Heart left ventricle (tissue), 16 donors: ENCODE measurements around the gene RGS10. TPM values are rescaled to one million over a fixed set of nuclear protein-coding genes. Genes with fewer than 3 reads are reported as not detected.

Experiments
- ATAC-seq, 4 donors: fragments of 200-7000 bp; cut with Tn5 transposase; one replicate each; pipeline ENCODE4 v1.9.1; 2020 to 2022; ENCODE audit warnings: moderate library complexity in 4 of 4, mild to moderate bottlenecking in 3 of 4, moderate number of reproducible peaks in 1 of 4
- DNase-seq, 5 donors: peaks; one replicate each; pipeline ENCODE4 v3.0.0-alpha.2; 2020
- H3K27ac ChIP-seq, 12 donors: fragments of 200-600 bp; sonication (generic) in 4 of 12; one replicate each; pipeline versions ENCODE4 v1.5.0 to v1.8.0; 2016 to 2022; ENCODE audit warnings: mild to moderate bottlenecking in 2 of 12
- H3K27me3 ChIP-seq, 9 donors: fragments of 200-600 bp; sonication (generic) in 2 of 9; one replicate each; pipeline versions ENCODE4 v1.5.1 to v1.8.0; 2016 to 2022; ENCODE audit warnings: mild to moderate bottlenecking in 3 of 9
- H3K36me3 ChIP-seq, 9 donors: fragments of 200-600 bp; sonication (generic) in 2 of 9; one replicate each; pipeline versions ENCODE4 v1.5.0 to v1.8.0; 2018 to 2022; ENCODE audit warnings: mild to moderate bottlenecking in 2 of 9
- H3K4me1 ChIP-seq, 12 donors: fragments of 200-600 bp; sonication (generic) in 4 of 12; one replicate each; pipeline versions ENCODE4 v1.5.0 to v1.8.0; 2016 to 2022; ENCODE audit warnings: mild to moderate bottlenecking in 3 of 12
- H3K4me3 ChIP-seq, 12 donors: fragments of 200-600 bp; sonication (generic) in 4 of 12; one replicate each; pipeline versions ENCODE4 v1.5.0 to v1.8.0; 2017 to 2022; ENCODE audit warnings: mild to moderate bottlenecking in 9 of 12, moderate library complexity in 4 of 12
- H3K9me3 ChIP-seq, 12 donors: fragments of 200-600 bp; sonication (generic) in 4 of 12; one replicate each; pipeline versions ENCODE4 v1.5.0 to v1.8.0; 2016 to 2022; ENCODE audit warnings: mild to moderate bottlenecking in 1 of 12
- POLR2A ChIP-seq, 2 donors: fragments of 450-650 bp; IDR thresholded peaks; one replicate each; pipeline ENCODE4 v1.6.1; 2017; ENCODE audit warnings: antibody characterized with exemption in 2 of 2, mild to moderate bottlenecking in 2 of 2, moderate library complexity in 2 of 2
- WGBS, 4 donors: extraction: QIAGEN DNeasy Blood & Tissue Kit in 2 of 4; methylation state at CpG; one replicate each; pipeline versions ENCODE4 v1.1.5 to v1.1.7; 2013 to 2018; 5-methylcytosine and 5-hydroxymethylcytosine counted together
- intact Hi-C, 10 donors: fragments of 100-400 bp; cut with DNase I; formaldehyde crosslinking; loops; one replicate each; pipeline versions ENCODE4 v1.11.1 to v1.14.2; 2022
- polyA plus RNA-seq, 2 donors: library from polyadenylated mRNA; stranded (reverse); fragments of 200-250 nt; gene quantifications; one replicate each; pipeline ENCODE4 v1.2.3, GENCODE V29; 2013
- total RNA-seq, 9 donors: library from RNA; depleted of rRNA in 2 of 9; stranded (reverse); fragments of >200 nt in 2 of 9; fragmentation: NEBNext Ultra II Directional in 3 of 9; extraction: Animal tissue kit (Norgen Biotek cat#: 25700) in 3 of 9; gene quantifications; one replicate each; pipeline versions ENCODE4 v1.1.0 to v1.2.4, GENCODE V29; 2016 to 2023
- TF ChIP-seq, protein P1 (sequence below), 12 donors: fragments of 200-600 bp; sonication (generic) in 4 of 12; IDR thresholded peaks; one replicate each; pipeline versions ENCODE4 v1.5.0 to v1.8.0; 2018 to 2022; ENCODE audit warnings: antibody characterized with exemption in 12 of 12, mild to moderate bottlenecking in 5 of 12
- donor health status: ischemic (EF 13 %, LVEDD 7.1; RV severe dilation, severe dysfunction).
- donor health status: healthy with polysubstance abuse.
- donor health status: DM: no; HTN: yes; CAD: no.
- donor health status: DM: no; HTN: no; CAD: no.
- donor health status: ischemic (EF 25% LVEDD 6.9; RV normal size, moderate dysfunction).
- donor health status: ischemic (EF 25% LVEDD 5.7; RV mildly dilated, moderate dysfunction).
- donor health status: healthy.
- donor health status: DM: yes; HTN: yes; CAD: no.
- donor health status: ischemic (EF 35%, LVEDD 5.7; RV mildly dilated, moderate dysfunction).
- donor health status: nonischemic (EF 11% LVEDD 7.7; RV severe dilation, severe dysfunction).
- donor health status: DM: yes; HTN: yes; CAD: no.
- donor health status: PGD.
- donor health status: ischemic (EF 29% LVEDD 5.4; RV normal size, mild dysfunction).
- donor health status: nonischemic (EF 23%, LVEDD 6.1; RV moderate dilation, normal function).

The RGS10 gene
- total and polyA plus RNA-seq, 11 donors, result 1.6 to 25.2 (median 4.7) TPM

- H3K27me3 ChIP-seq, result peaks cover 0 to 5% (median 0%) of the 10 kb centered on the region in 9 donors
- TF ChIP-seq, protein P1, sequence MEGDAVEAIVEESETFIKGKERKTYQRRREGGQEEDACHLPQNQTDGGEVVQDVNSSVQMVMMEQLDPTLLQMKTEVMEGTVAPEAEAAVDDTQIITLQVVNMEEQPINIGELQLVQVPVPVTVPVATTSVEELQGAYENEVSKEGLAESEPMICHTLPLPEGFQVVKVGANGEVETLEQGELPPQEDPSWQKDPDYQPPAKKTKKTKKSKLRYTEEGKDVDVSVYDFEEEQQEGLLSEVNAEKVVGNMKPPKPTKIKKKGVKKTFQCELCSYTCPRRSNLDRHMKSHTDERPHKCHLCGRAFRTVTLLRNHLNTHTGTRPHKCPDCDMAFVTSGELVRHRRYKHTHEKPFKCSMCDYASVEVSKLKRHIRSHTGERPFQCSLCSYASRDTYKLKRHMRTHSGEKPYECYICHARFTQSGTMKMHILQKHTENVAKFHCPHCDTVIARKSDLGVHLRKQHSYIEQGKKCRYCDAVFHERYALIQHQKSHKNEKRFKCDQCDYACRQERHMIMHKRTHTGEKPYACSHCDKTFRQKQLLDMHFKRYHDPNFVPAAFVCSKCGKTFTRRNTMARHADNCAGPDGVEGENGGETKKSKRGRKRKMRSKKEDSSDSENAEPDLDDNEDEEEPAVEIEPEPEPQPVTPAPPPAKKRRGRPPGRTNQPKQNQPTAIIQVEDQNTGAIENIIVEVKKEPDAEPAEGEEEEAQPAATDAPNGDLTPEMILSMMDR (IDR thresholded peaks at IDR 0.05), result no peak
- no peak for TF ChIP-seq POLR2A (IDR thresholded peaks at IDR 0.05)
- no peak overlapping the region for H3K27ac ChIP-seq
- WGBS, 4 donors, result 35 to 42% (median 37%) methylated on average over 8 of the region's 8 CpGs
- H3K9me3 ChIP-seq, result no peaks in the 10 kb centered on the region
- DNase-seq (no peak), ATAC-seq (no peak)
- peaks cover 0 to 15% (median 0%) of the 10 kb centered on the region in 12 donors for H3K4me1 ChIP-seq
- intact Hi-C loops, result no loop called here
- no peaks in the 10 kb centered on the region for H3K36me3 ChIP-seq
- H3K4me3 ChIP-seq, result no peak overlapping the region
Measured at GRCh38 chr10:119479532-119479931, 63.0 kb downstream of the RGS10 start.

GRCh38 chr10:119478811-119479341, 63.6 kb downstream of the RGS10 start:
- no peaks in the 10 kb centered on the region for H3K9me3 ChIP-seq
- peaks cover 0 to 5% (median 0%) of the 10 kb centered on the region in 9 donors for H3K27me3 ChIP-seq
- no peak overlapping the region for H3K4me3 ChIP-seq
- WGBS, 4 donors, result 16 to 28% (median 23%) methylated on average over 6 of the region's 6 CpGs
- intact Hi-C loops, result no loop called here
- DNase-seq (no peak), ATAC-seq (peak in 3 of 4 donors; percentile 64 to 85 (median 77))
- no peaks in the 10 kb centered on the region for H3K36me3 ChIP-seq
- no peak for TF ChIP-seq POLR2A (IDR thresholded peaks at IDR 0.05)
- no peak overlapping the region for H3K27ac ChIP-seq
- peaks cover 0 to 15% (median 0%) of the 10 kb centered on the region in 12 donors for H3K4me1 ChIP-seq

- ATAC-seq (no peak), DNase-seq (no peak)
- H3K9me3 ChIP-seq, result no peaks in the 10 kb centered on the region
- H3K4me1 ChIP-seq, result peaks cover 0 to 15% (median 0%) of the 10 kb centered on the region in 12 donors
- intact Hi-C loops, result no loop called here
- 61 to 76% (median 68%) methylated on average over 8 of the region's 8 CpGs for WGBS, 4 donors
- TF ChIP-seq POLR2A (IDR thresholded peaks at IDR 0.05), result no peak
- TF ChIP-seq, protein P1 (IDR thresholded peaks at IDR 0.05), result no peak
- no peak overlapping the region for H3K4me3 ChIP-seq
- no peak overlapping the region for H3K27ac ChIP-seq
- no peaks in the 10 kb centered on the region for H3K36me3 ChIP-seq
- H3K27me3 ChIP-seq, result peaks cover 0 to 5% (median 0%) of the 10 kb centered on the region in 9 donors
Measured at GRCh38 chr10:119478111-119478802, 64.3 kb downstream of the RGS10 start.

- WGBS, 4 donors, result 73 to 80% (median 75%) methylated on average over 3 of the region's 3 CpGs
- H3K4me1 ChIP-seq, result peaks cover 0 to 15% (median 0%) of the 10 kb centered on the region in 12 donors
- no peaks in the 10 kb centered on the region for H3K9me3 ChIP-seq
- ATAC-seq, result no peak
- H3K27ac ChIP-seq, result no peak overlapping the region
- intact Hi-C loops, result no loop called here
- TF ChIP-seq POLR2A (IDR thresholded peaks at IDR 0.05), result no peak
- TF ChIP-seq, protein P1 (IDR thresholded peaks at IDR 0.05), result no peak
- no peak for DNase-seq
- no peak overlapping the region for H3K4me3 ChIP-seq
- peaks cover 0 to 5% (median 0%) of the 10 kb centered on the region in 9 donors for H3K27me3 ChIP-seq
- H3K36me3 ChIP-seq, result no peaks in the 10 kb centered on the region
Measured at GRCh38 chr10:119477444-119477843, 65.1 kb downstream of the RGS10 start.
